KMS-11 (cell line): ENCODE data around the gene ENGASE.

Experiments used
- H2AFZ ChIP-seq: fragments of 200-600 bp; sonication (generic); 2 replicates; pipeline ENCODE4 v1.6.1; 2016; ENCODE audit warnings: antibody characterized with exemption, mixed run types, low read depth
- H3K27ac ChIP-seq: fragments of 200-600 bp; sonication (generic); 2 replicates; pipeline ENCODE4 v1.6.1; 2016; ENCODE audit warnings: mild to moderate bottlenecking, mixed run types
- H3K27me3 ChIP-seq: fragments of 200-600 bp; sonication (generic); 2 replicates; pipeline ENCODE4 v1.6.1; 2017; ENCODE audit warnings: mild to moderate bottlenecking, low read depth, mixed run types, moderate library complexity; ENCODE audit not compliant: insufficient read depth
- H3K36me3 ChIP-seq: fragments of 200-600 bp; sonication (generic); 2 replicates; pipeline ENCODE4 v1.6.1; 2017; ENCODE audit warnings: mild to moderate bottlenecking, mixed run types; ENCODE audit not compliant: insufficient read depth
- H3K4me1 ChIP-seq: fragments of 200-600 bp; sonication (generic); 2 replicates; pipeline ENCODE4 v1.6.1; 2016; ENCODE audit warnings: mild to moderate bottlenecking, low read depth, mixed run types; ENCODE audit not compliant: poor library complexity, severe bottlenecking
- H3K4me2 ChIP-seq: fragments of 200-600 bp; sonication (generic); 2 replicates; pipeline ENCODE4 v1.7.0; 2016; ENCODE audit warnings: mild to moderate bottlenecking, mixed run types
- H3K4me3 ChIP-seq: fragments of 200-600 bp; sonication (generic); IDR thresholded peaks from 2 replicates; pipeline ENCODE4 v1.6.1; 2017; ENCODE audit warnings: low read depth, low read length, mixed read lengths; ENCODE audit not compliant: insufficient read depth
- H3K79me2 ChIP-seq: fragments of 200-600 bp; sonication (generic); 2 replicates; pipeline ENCODE4 v1.6.1; 2016; ENCODE audit warnings: low read depth, mixed run types; ENCODE audit not compliant: insufficient read depth
- H3K9ac ChIP-seq: fragments of 200-600 bp; sonication (generic); 2 replicates; pipeline ENCODE4 v1.6.1; 2016; ENCODE audit warnings: mild to moderate bottlenecking, mixed run types
- H4K20me1 ChIP-seq: fragments of 200-600 bp; sonication (generic); 2 replicates; pipeline ENCODE4 v1.6.1; 2016; ENCODE audit warnings: mild to moderate bottlenecking, mixed run types; ENCODE audit not compliant: insufficient read depth
- CTCF ChIP-seq: fragments of 200-600 bp; sonication (generic); conservative IDR thresholded peaks from 2 replicates; pipeline ENCODE4 v1.6.1; 2017; ENCODE audit warnings: low read depth, mild to moderate bottlenecking, antibody characterized with exemption, low read length, moderate library complexity, mixed read lengths

Gene ENGASE

DNA sequence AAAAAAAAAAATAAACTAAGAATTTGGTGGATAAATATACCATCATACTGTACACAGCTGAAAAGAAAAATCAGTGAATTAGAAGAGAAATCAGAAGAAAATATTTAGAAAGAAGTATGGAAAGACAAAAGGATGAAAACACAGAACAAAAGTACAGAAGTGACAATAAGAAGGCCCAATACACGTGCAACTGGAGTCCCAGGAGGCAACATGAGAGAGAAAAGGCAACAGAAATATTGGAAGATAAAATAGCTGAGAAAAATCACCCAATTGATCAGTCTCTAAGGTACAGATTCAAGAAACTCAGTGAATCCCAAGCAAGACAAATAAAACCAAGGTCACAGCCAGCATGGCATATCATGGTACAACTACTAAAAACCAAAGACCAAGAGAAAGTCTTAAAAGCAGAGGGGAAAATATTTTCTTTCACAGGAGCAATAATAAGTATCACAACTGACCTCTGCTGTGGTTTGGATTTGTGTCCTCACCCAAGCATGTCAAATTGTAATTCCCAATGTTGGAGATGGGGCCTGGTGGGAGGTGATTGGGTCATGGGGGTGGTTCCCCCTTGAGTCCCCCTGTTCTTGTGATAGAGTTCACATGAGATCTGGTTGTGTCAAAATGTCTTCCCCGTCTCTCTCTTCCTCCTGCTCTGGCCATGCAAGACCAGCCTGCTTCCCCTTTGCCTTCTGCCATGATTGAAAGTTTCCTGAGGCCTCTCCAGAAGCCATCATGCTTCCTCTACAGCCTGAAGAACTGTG, 20.2 kb upstream of the ENGASE start:
- no peak for TF ChIP-seq CTCF
- H3K27me3 ChIP-seq = peaks cover 56% of the 10 kb centered on the region
- H3K36me3 ChIP-seq = no peaks in the 10 kb centered on the region
- no peak overlapping the region for H2AFZ ChIP-seq
- H3K79me2 ChIP-seq = no peaks in the 10 kb centered on the region
- H3K9ac ChIP-seq = no peak overlapping the region
- H3K4me3 ChIP-seq = no peak overlapping the region
- H3K4me2 ChIP-seq = no peak overlapping the region
- H3K4me1 ChIP-seq = no peaks in the 10 kb centered on the region
- no peaks in the 10 kb centered on the region for H4K20me1 ChIP-seq
- no peak overlapping the region for H3K27ac ChIP-seq

GRCh38 chr17:79055197-79055596, 19.4 kb upstream of the ENGASE start:
- H4K20me1 ChIP-seq = no peaks in the 10 kb centered on the region
- no peaks in the 10 kb centered on the region for H3K36me3 ChIP-seq
- H3K9ac ChIP-seq = no peak overlapping the region
- no peak overlapping the region for H3K4me2 ChIP-seq
- no peak for TF ChIP-seq CTCF
- H3K4me1 ChIP-seq = no peaks in the 10 kb centered on the region
- H2AFZ ChIP-seq = no peak overlapping the region
- no peak overlapping the region for H3K4me3 ChIP-seq
- H3K27ac ChIP-seq = no peak overlapping the region
- no peaks in the 10 kb centered on the region for H3K79me2 ChIP-seq
- H3K27me3 ChIP-seq = peaks cover 49% of the 10 kb centered on the region

GRCh38 chr17:79057737-79058385, 16.8 kb upstream of the ENGASE start:
- no peak overlapping the region for H3K4me3 ChIP-seq
- H3K36me3 ChIP-seq = no peaks in the 10 kb centered on the region
- no peaks in the 10 kb centered on the region for H4K20me1 ChIP-seq
- H3K27me3 ChIP-seq = peaks cover 33% of the 10 kb centered on the region; the same call in 1 of the 2 replicates
- no peaks in the 10 kb centered on the region for H3K79me2 ChIP-seq
- H2AFZ ChIP-seq = no peak overlapping the region
- H3K9ac ChIP-seq = no peak overlapping the region
- no peaks in the 10 kb centered on the region for H3K4me1 ChIP-seq
- H3K4me2 ChIP-seq = no peak overlapping the region
- no peak overlapping the region for H3K27ac ChIP-seq
- no peak for TF ChIP-seq CTCF

GRCh38 chr17:79062691-79063090, 11.9 kb upstream of the ENGASE start:
- H3K9ac ChIP-seq = no peak overlapping the region
- H3K4me1 ChIP-seq = no peaks in the 10 kb centered on the region

More at GRCh38 chr17:79062691-79063090, 11.9 kb upstream of the ENGASE start:
- Histone ChIP-seq H3K4me3 (no peak overlapping the region), H2AFZ (no peak overlapping the region), H4K20me1 (no peaks in the 10 kb centered on the region), H3K36me3 (no peaks in the 10 kb centered on the region), H3K27me3 (peaks cover 8% of the 10 kb centered on the region; the same call in 1 of the 2 replicates), H3K4me2 (no peak overlapping the region), H3K79me2 (no peaks in the 10 kb centered on the region), H3K27ac (no peak overlapping the region)
- TF ChIP-seq CTCF = no peak
